HG02870 (cell line): Measurements from ENCODE around the gene PLAAT2.
"Not testable (repeated sequence)": the region's sequence is repeated elsewhere in the genome, so short reads cannot be mapped to it uniquely, and the experiment has no call there.

Experiments
- ATAC-seq: cut with Tn5 transposase; IDR thresholded peaks from one replicate; pipeline ENCODE4 v1.9.1; 2021; ENCODE audit warnings: mild to moderate bottlenecking, moderate library complexity; ENCODE audit not compliant: unreplicated experiment

Gene PLAAT2

GRCh38 chr11:63581224-63581623 is 18.0 kb upstream of the PLAAT2 start:
- ATAC-seq = not testable (repeated sequence)

GRCh38 chr11:63578882-63579281 is 15.7 kb upstream of the PLAAT2 start:
- not testable (repeated sequence) for ATAC-seq

GRCh38 chr11:63574856-63575602 is 11.8 kb upstream of the PLAAT2 start:
- ATAC-seq = no peak

- ATAC-seq = no peak
These were observed 11.0 kb upstream of the PLAAT2 start for GRCh38 chr11:63573881-63574855.

GRCh38 chr11:63572026-63572688 is 9.0 kb upstream of the PLAAT2 start:
- ATAC-seq = no peak

- no peak for ATAC-seq
These were observed 6.4 kb upstream of the PLAAT2 start for GRCh38 chr11:63569570-63569969.

- ATAC-seq = peak; percentile 77
These were observed 4.1 kb upstream of the PLAAT2 start for GRCh38 chr11:63567044-63567840.

GRCh38 chr11:63564784-63565350 is 1.7 kb upstream of the PLAAT2 start:
- no peak for ATAC-seq

GRCh38 chr11:63564056-63564774 is 1.0 kb upstream of the PLAAT2 start:
- ATAC-seq = peak; percentile 61

- no peak for ATAC-seq
These were observed 2.5 kb downstream of the PLAAT2 start for GRCh38 chr11:63560506-63561180.

GRCh38 chr11:63558459-63559157 is 4.6 kb downstream of the PLAAT2 start:
- no peak for ATAC-seq

GRCh38 chr11:63557570-63557969 is 5.6 kb downstream of the PLAAT2 start:
- no peak for ATAC-seq

- no peak for ATAC-seq
These were observed 6.7 kb downstream of the PLAAT2 start for GRCh38 chr11:63556404-63557013.

GRCh38 chr11:63554877-63555223 is 8.3 kb downstream of the PLAAT2 start:
- ATAC-seq = no peak

GRCh38 chr11:63553759-63554158 is 9.4 kb downstream of the PLAAT2 start:
- peak; percentile 74 for ATAC-seq

GRCh38 chr11:63552921-63553320 is 10.3 kb downstream of the PLAAT2 start:
- ATAC-seq = no peak

- ATAC-seq = no peak
These were observed 11.3 kb downstream of the PLAAT2 start for GRCh38 chr11:63551889-63552266.
